AG09309 (cell line): ENCODE data around the gene TMTC1.
A peak's percentile ranks its signal among the peaks of the same experiment; 100 is the strongest.
"Not testable (repeated sequence)": the region's sequence is repeated elsewhere in the genome, so short reads cannot be mapped to it uniquely, and the experiment has no call there.

Experiments used
- DNase-seq: peaks from one replicate; pipeline ENCODE4 v3.0.0-alpha.2; 2010; ENCODE audit warnings: low read depth
- H3K4me3 ChIP-seq: 2 replicates; pipeline ENCODE4 v1.5.1; 2011; ENCODE audit warnings: mild to moderate bottlenecking, low read depth, low read length, moderate library complexity; ENCODE audit not compliant: control insufficient read depth
- TF ChIP-seq, protein P1 (sequence below): IDR thresholded peaks from 2 replicates; pipeline ENCODE4 v1.5.1; 2011; ENCODE audit warnings: mild to moderate bottlenecking, low read depth, low read length, inconsistent platforms; ENCODE audit not compliant: insufficient read depth, control insufficient read depth; ENCODE audit errors: missing control alignments

TMTC1 gene

DNA sequence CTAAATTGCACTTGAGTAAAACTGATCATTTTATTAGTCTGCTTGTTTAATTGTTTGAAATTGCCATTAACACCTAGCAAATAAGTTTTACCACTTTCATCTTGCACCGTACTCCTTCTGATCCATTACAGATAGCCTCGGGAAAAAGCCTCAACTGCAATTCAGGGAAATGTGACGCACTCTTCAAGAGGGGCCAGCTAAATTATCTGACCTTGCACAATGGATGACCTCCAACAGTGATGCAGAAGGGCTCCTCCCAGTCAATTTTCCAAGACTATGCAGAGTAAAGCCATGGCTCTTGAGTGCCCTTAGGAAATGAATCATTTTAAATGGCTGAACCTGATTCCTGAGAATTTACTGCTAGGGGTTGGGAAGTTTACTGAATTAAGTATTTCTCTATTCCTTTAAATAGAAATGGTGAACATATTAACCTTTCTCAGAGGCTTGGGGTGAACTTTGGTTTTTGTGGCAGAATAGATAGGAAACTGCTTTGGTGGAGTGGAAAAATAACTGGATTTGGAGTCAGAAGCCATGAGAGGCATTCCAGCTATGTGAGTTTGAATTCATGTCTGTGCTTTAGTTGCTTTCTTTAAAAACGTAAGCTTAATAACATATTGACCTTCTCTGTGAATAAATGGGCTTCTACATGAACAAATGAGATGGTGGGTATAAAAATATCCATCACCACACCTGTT lies 221.5 kb downstream of the TMTC1 start:
- TF ChIP-seq, protein P1, sequence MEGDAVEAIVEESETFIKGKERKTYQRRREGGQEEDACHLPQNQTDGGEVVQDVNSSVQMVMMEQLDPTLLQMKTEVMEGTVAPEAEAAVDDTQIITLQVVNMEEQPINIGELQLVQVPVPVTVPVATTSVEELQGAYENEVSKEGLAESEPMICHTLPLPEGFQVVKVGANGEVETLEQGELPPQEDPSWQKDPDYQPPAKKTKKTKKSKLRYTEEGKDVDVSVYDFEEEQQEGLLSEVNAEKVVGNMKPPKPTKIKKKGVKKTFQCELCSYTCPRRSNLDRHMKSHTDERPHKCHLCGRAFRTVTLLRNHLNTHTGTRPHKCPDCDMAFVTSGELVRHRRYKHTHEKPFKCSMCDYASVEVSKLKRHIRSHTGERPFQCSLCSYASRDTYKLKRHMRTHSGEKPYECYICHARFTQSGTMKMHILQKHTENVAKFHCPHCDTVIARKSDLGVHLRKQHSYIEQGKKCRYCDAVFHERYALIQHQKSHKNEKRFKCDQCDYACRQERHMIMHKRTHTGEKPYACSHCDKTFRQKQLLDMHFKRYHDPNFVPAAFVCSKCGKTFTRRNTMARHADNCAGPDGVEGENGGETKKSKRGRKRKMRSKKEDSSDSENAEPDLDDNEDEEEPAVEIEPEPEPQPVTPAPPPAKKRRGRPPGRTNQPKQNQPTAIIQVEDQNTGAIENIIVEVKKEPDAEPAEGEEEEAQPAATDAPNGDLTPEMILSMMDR = no peak
- peak; percentile 63 for DNase-seq
- H3K4me3 ChIP-seq = no peak overlapping the region

- TF ChIP-seq, protein P1 = no peak
- no peak for DNase-seq
- H3K4me3 ChIP-seq = no peak overlapping the region
Observed at GRCh38 chr12:29561664-29562071, 222.1 kb downstream of the TMTC1 start.

DNA sequence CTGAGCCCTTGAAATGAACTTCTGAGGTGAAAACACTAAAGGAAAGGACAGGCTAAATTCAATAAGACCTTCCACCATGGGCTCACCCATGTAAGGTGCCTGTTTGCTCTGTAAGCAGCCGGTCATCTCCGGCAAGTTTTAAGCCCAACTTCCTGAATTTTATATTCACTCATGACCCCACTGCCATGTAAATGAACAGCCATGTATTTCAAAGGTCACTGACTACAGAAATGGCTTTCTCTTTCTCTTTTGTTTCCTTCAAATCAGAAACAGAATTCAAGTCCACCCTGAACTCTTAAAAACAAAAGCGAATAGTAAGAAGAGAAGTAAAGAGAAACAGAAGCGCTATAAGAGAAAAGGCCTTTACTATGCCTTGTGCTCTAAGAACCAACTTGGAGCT lies 224.5 kb downstream of the TMTC1 start:
- no peak overlapping the region for H3K4me3 ChIP-seq
- TF ChIP-seq, protein P1 = no peak
- no peak for DNase-seq

- no peak for DNase-seq
- TF ChIP-seq, protein P1 = no peak
- H3K4me3 ChIP-seq = no peak overlapping the region
Observed at GRCh38 chr12:29556363-29556762, 227.4 kb downstream of the TMTC1 start.

DNA sequence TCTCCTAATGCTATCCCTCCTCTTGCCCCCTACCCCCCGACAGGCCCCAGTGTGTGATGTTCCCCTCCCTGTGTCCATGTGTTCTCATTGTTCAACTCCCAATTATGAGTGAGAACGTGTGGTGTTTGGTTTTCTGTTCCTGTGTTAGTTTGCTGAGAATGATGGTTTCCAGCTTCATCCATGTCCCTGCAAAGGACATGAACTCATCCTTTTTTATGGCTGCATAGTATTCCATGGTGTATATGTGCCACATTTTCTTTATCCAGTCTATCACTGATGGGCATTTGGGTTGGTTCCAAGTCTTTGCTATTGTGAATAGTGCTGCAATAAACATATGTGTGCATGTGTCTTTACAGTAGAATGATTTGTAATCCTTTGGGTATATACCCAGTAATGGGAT lies 228.3 kb downstream of the TMTC1 start:
- not testable (repeated sequence) for H3K4me3 ChIP-seq, DNase-seq

GRCh38 chr12:29552994-29553748 lies 230.6 kb downstream of the TMTC1 start:
- H3K4me3 ChIP-seq = no peak overlapping the region
- TF ChIP-seq, protein P1 = no peak
- DNase-seq = no peak

- DNase-seq = no peak
- TF ChIP-seq, protein P1 = peak; percentile 93
- H3K4me3 ChIP-seq = no peak overlapping the region
Observed at GRCh38 chr12:29552324-29552927, 231.3 kb downstream of the TMTC1 start.
